ENCODE results near the gene PAM.
"Not testable (repeated sequence)": the region's sequence is repeated elsewhere in the genome, so short reads cannot be mapped to it uniquely, and the experiment has no call there.

Gene PAM

GRCh38 chr5:102905056-102905455 lies 150.0 kb downstream of the PAM start:
- no peak for TF ChIP-seq CTCF (IDR thresholded peaks at IDR 0.05; ENCODE audit: insufficient read depth, low read depth, low read length, missing control alignments)
- no peak for DNase-seq (ENCODE audit: low read depth)
- no peak overlapping the region for H3K4me3 ChIP-seq (ENCODE audit: low read depth, low read length)

- H3K4me3 ChIP-seq (ENCODE audit: low read depth, low read length); DNase-seq (ENCODE audit: low read depth): not testable (repeated sequence)
Measured at GRCh38 chr5:102907099-102907498, 152.0 kb downstream of the PAM start.

- no peak overlapping the region for H3K4me3 ChIP-seq (ENCODE audit: low read depth, low read length)
- DNase-seq (ENCODE audit: low read depth), result no peak
- TF ChIP-seq CTCF (IDR thresholded peaks at IDR 0.05; ENCODE audit: insufficient read depth, low read depth, low read length, missing control alignments), result no peak
Measured at GRCh38 chr5:102910240-102911226, 155.4 kb downstream of the PAM start.

- no peak for TF ChIP-seq CTCF (IDR thresholded peaks at IDR 0.05; ENCODE audit: insufficient read depth, low read depth, low read length, missing control alignments)
- no peak for DNase-seq (ENCODE audit: low read depth)
- H3K4me3 ChIP-seq (ENCODE audit: low read depth, low read length), result no peak overlapping the region
Measured at GRCh38 chr5:102911973-102912372, 156.9 kb downstream of the PAM start.

- no peak for TF ChIP-seq CTCF (IDR thresholded peaks at IDR 0.05; ENCODE audit: insufficient read depth, low read depth, low read length, missing control alignments)
- no peak overlapping the region for H3K4me3 ChIP-seq (ENCODE audit: low read depth, low read length)
- no peak for DNase-seq (ENCODE audit: low read depth)
Measured at GRCh38 chr5:102916109-102916508, 161.0 kb downstream of the PAM start.

GRCh38 chr5:102918986-102919610 lies 164.0 kb downstream of the PAM start:
- no peak for DNase-seq (ENCODE audit: low read depth)
- TF ChIP-seq CTCF (IDR thresholded peaks at IDR 0.05; ENCODE audit: insufficient read depth, low read depth, low read length, missing control alignments), result no peak

GRCh38 chr5:102920762-102921161 lies 165.7 kb downstream of the PAM start:
- no peak for TF ChIP-seq CTCF (IDR thresholded peaks at IDR 0.05; ENCODE audit: insufficient read depth, low read depth, low read length, missing control alignments)
- DNase-seq (ENCODE audit: low read depth), result no peak
- no peak overlapping the region for H3K4me3 ChIP-seq (ENCODE audit: low read depth, low read length)

More at GRCh38 chr5:102918986-102919610, 164.0 kb downstream of the PAM start:
- no peak overlapping the region for H3K4me3 ChIP-seq (ENCODE audit: low read depth, low read length)

Measured in GM12865 (cell line).